Hepatocyte (in vitro differentiated cells): ENCODE data around the gene MPIG6B.

Source experiments
- EZH2 ChIP-seq: fragments of 200-600 bp; sonication (generic); IDR thresholded peaks from 2 replicates; pipeline ENCODE4 v1.6.1; 2016; ENCODE audit warnings: antibody characterized with exemption, mild to moderate bottlenecking, borderline replicate concordance
- EZH2phosphoT487 ChIP-seq: fragments of 200-600 bp; sonication (generic); IDR thresholded peaks from one replicate; pipeline ENCODE4 v1.6.1; 2018; ENCODE audit warnings: antibody characterized with exemption, mild to moderate bottlenecking, low read depth, moderate library complexity; ENCODE audit not compliant: unreplicated experiment, severe bottlenecking
- TF ChIP-seq, protein P1 (sequence below): fragments of 200-600 bp; sonication (generic); IDR thresholded peaks from 2 replicates; pipeline ENCODE4 v1.5.1; 2016; ENCODE audit warnings: antibody characterized with exemption, mild to moderate bottlenecking; ENCODE audit not compliant: poor library complexity

DNA sequence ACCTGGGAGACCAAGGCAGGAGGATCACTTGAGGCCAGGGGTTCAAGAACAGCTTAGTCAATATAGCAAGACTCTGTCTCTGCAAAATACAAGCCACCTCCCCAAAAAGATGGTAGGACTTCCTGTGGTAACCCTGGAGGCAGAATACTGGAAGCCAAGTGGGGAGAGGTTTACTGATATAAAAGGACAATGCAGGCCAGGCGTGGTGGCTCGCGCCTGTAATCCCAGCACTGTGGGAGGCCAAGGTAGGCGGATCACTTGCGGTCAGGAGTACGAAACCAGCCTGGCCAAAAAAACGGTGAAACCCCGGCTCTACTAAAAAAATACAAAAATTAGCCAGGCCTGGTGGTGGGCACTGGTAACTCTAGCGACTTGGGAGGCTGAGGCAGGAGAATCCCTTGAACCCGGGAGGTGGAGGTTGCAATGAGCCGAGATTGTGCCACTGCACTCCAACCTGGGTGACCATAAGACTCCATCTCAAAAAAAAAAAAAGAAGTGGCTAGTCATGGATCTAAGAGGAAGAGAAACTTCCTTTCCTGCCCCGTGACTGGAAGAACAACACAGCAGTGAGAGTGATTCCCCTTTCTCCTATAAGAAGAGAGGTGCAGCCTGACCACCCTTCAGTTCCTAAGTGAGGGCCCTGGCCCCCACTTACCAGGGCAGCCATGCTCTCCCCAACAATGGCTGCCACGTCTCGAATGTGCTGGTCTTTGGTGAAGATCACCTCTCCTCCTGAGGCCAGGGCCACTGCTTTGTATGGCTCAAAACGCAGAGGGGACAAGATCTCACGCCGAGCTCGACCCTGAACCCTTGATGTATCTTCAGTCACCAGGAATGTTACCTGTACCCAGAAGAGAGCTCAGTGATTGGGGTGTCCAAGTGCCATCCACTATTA is 45.4 kb downstream of the MPIG6B start:
- TF ChIP-seq EZH2 (no peak), EZH2phosphoT487 (no peak)
- TF ChIP-seq, protein P1, sequence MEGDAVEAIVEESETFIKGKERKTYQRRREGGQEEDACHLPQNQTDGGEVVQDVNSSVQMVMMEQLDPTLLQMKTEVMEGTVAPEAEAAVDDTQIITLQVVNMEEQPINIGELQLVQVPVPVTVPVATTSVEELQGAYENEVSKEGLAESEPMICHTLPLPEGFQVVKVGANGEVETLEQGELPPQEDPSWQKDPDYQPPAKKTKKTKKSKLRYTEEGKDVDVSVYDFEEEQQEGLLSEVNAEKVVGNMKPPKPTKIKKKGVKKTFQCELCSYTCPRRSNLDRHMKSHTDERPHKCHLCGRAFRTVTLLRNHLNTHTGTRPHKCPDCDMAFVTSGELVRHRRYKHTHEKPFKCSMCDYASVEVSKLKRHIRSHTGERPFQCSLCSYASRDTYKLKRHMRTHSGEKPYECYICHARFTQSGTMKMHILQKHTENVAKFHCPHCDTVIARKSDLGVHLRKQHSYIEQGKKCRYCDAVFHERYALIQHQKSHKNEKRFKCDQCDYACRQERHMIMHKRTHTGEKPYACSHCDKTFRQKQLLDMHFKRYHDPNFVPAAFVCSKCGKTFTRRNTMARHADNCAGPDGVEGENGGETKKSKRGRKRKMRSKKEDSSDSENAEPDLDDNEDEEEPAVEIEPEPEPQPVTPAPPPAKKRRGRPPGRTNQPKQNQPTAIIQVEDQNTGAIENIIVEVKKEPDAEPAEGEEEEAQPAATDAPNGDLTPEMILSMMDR: no peak
